ENCODE measurements around the gene MYO10.

MYO10 gene

DNA sequence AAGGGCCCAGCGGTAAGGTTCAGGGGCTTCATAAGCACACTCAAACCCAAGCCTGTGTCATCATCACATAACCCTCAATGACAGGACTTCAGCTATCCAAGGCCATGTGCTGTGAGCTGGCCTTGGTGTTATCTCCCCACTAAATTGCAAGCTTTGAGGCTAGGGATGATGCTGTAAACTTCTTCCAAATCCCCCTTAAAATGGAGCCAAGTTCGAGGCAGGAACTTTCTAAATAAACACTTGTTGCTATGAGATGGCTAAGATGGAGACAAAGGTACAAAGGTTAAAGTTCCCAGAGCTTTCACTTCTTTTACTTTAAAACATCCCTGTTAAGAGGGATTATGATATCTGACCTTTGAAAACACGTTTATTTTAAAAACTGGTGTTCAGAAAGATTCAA, 123.6 kb downstream of the MYO10 start (continued):
- TF ChIP-seq, protein P1, sequence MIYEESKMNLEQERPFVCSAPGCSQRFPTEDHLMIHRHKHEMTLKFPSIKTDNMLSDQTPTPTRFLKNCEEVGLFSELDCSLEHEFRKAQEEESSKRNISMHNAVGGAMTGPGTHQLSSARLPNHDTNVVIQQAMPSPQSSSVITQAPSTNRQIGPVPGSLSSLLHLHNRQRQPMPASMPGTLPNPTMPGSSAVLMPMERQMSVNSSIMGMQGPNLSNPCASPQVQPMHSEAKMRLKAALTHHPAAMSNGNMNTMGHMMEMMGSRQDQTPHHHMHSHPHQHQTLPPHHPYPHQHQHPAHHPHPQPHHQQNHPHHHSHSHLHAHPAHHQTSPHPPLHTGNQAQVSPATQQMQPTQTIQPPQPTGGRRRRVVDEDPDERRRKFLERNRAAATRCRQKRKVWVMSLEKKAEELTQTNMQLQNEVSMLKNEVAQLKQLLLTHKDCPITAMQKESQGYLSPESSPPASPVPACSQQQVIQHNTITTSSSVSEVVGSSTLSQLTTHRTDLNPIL (CRISPR knock-in tag; IDR thresholded peaks at IDR 0.05; ENCODE audit: low read depth), result no peak
- TF ChIP-seq SNAI2 (CRISPR knock-in tag; IDR thresholded peaks at IDR 0.05) (no peak), ZNF70 (CRISPR knock-in tag; IDR thresholded peaks at IDR 0.05) (no peak), BACH2 (CRISPR knock-in tag; IDR thresholded peaks at IDR 0.05; ENCODE audit: borderline replicate concordance) (no peak), ARNTL (CRISPR knock-in tag; IDR thresholded peaks at IDR 0.05; ENCODE audit: borderline replicate concordance, low read depth) (no peak), ZC3H10 (CRISPR knock-in tag; IDR thresholded peaks at IDR 0.05) (no peak), ZFP30 (CRISPR knock-in tag; IDR thresholded peaks at IDR 0.05) (no peak), CSDC2 (CRISPR knock-in tag; IDR thresholded peaks at IDR 0.05) (no peak)
- TF ChIP-seq, protein P2, sequence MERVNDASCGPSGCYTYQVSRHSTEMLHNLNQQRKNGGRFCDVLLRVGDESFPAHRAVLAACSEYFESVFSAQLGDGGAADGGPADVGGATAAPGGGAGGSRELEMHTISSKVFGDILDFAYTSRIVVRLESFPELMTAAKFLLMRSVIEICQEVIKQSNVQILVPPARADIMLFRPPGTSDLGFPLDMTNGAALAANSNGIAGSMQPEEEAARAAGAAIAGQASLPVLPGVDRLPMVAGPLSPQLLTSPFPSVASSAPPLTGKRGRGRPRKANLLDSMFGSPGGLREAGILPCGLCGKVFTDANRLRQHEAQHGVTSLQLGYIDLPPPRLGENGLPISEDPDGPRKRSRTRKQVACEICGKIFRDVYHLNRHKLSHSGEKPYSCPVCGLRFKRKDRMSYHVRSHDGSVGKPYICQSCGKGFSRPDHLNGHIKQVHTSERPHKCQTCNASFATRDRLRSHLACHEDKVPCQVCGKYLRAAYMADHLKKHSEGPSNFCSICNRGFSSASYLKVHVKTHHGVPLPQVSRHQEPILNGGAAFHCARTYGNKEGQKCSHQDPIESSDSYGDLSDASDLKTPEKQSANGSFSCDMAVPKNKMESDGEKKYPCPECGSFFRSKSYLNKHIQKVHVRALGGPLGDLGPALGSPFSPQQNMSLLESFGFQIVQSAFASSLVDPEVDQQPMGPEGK (CRISPR knock-in tag; IDR thresholded peaks at IDR 0.05; ENCODE audit: borderline replicate concordance), result no peak

DNA sequence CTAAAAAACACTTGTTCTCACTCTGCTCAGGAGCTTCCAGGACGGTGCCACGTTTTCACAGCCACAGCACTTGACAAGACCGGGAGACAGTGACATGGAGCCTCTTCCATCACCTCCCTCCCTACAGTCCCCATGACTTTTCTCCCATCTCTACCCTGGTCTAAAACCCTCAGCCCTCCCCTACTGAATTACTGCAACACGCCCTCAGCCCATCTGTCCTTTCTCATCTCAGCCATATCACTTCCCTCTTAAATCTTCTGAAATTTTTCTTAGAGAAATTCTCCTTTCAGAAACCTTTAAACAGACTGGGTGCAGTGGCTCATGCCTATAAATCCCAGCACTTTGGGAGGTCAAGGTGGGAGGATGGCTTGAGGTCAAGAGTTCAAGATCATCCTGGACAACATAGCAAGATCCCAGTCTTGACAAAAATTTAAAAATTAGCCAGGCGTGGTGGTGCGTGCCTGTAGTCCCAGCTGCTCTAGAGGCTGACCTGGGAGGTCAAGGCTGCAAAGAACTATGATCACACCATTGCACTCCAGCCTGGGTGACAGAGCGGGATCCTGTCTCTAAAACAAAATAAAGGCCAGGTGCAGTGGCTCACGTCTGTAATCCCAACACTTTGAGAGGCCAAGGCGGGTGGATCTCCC, 125.8 kb downstream of the MYO10 start:
- ATAC-seq, result no peak; the same call in 2 of the 3 replicates
- TF ChIP-seq ZFP30 (CRISPR knock-in tag; IDR thresholded peaks at IDR 0.05), result no peak
- no peak for TF ChIP-seq TCF4 (CRISPR knock-in tag; IDR thresholded peaks at IDR 0.05; ENCODE audit: borderline replicate concordance)
- no peak for TF ChIP-seq RARB (CRISPR knock-in tag; IDR thresholded peaks at IDR 0.05)
- no peak for TF ChIP-seq BACH2 (CRISPR knock-in tag; IDR thresholded peaks at IDR 0.05; ENCODE audit: borderline replicate concordance)
- TF ChIP-seq ESRRG (CRISPR knock-in tag; IDR thresholded peaks at IDR 0.05), result no peak
- TF ChIP-seq SNAI2 (CRISPR knock-in tag; IDR thresholded peaks at IDR 0.05), result no peak
- TF ChIP-seq CSDC2 (CRISPR knock-in tag; IDR thresholded peaks at IDR 0.05), result no peak
- TF ChIP-seq ZC3H10 (CRISPR knock-in tag; IDR thresholded peaks at IDR 0.05), result no peak
- TF ChIP-seq, protein P3, sequence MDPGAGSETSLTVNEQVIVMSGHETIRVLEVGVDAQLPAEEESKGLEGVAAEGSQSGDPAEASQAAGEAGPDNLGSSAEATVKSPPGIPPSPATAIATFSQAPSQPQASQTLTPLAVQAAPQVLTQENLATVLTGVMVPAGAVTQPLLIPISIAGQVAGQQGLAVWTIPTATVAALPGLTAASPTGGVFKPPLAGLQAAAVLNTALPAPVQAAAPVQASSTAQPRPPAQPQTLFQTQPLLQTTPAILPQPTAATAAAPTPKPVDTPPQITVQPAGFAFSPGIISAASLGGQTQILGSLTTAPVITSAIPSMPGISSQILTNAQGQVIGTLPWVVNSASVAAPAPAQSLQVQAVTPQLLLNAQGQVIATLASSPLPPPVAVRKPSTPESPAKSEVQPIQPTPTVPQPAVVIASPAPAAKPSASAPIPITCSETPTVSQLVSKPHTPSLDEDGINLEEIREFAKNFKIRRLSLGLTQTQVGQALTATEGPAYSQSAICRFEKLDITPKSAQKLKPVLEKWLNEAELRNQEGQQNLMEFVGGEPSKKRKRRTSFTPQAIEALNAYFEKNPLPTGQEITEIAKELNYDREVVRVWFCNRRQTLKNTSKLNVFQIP (CRISPR knock-in tag; IDR thresholded peaks at IDR 0.05; ENCODE audit: borderline replicate concordance, low read depth), result no peak
- no peak for TF ChIP-seq GLIS3 (CRISPR knock-in tag; IDR thresholded peaks at IDR 0.05)
- no peak for TF ChIP-seq ARNTL (CRISPR knock-in tag; IDR thresholded peaks at IDR 0.05; ENCODE audit: borderline replicate concordance, low read depth)
- TF ChIP-seq, protein P4, sequence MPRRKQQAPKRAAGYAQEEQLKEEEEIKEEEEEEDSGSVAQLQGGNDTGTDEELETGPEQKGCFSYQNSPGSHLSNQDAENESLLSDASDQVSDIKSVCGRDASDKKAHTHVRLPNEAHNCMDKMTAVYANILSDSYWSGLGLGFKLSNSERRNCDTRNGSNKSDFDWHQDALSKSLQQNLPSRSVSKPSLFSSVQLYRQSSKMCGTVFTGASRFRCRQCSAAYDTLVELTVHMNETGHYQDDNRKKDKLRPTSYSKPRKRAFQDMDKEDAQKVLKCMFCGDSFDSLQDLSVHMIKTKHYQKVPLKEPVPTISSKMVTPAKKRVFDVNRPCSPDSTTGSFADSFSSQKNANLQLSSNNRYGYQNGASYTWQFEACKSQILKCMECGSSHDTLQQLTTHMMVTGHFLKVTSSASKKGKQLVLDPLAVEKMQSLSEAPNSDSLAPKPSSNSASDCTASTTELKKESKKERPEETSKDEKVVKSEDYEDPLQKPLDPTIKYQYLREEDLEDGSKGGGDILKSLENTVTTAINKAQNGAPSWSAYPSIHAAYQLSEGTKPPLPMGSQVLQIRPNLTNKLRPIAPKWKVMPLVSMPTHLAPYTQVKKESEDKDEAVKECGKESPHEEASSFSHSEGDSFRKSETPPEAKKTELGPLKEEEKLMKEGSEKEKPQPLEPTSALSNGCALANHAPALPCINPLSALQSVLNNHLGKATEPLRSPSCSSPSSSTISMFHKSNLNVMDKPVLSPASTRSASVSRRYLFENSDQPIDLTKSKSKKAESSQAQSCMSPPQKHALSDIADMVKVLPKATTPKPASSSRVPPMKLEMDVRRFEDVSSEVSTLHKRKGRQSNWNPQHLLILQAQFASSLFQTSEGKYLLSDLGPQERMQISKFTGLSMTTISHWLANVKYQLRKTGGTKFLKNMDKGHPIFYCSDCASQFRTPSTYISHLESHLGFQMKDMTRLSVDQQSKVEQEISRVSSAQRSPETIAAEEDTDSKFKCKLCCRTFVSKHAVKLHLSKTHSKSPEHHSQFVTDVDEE (CRISPR knock-in tag; IDR thresholded peaks at IDR 0.05), result no peak

DNA sequence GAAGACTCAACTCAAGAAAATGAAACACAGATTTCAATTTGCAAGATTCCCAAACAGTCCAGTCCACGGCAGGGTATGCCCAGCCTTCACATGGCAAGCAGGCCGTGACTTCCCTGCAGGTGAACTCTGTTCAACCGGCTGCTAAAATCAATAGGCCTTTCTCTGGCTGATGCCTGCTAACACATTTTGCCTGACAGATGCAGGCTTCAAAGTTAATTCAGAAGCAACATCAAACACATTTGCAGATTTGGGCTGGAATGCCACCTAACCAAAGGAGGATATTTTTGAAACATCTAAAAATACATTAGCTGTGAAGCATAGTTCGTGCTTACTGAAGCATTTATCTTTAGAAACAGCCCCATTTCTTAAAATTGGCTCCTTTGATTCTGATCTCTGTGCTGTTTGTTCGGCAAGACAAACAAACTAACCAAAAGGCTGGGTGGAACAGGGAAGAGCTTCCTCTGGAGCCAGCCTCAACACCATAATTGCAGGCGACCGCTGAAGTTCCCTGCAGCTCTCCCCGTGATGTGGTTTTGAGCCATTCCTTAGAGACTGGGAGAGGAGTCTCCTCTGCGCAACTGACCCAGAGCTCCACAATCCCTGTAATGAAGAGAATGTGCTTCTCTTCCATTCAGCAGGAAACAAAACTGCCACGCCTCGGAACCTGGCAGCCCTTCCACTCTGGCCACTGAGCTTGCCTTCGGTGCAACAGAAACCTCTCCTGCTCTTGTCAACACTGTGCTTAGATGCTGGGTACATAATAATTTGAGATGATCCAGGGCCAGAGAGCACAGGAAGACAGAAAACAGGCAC, 126.5 kb downstream of the MYO10 start:
- TF ChIP-seq ZNF565 (CRISPR knock-in tag; conservative IDR thresholded peaks at IDR 0.05; ENCODE audit: low read depth), result no peak
- no peak for TF ChIP-seq ZFP3 (CRISPR knock-in tag; IDR thresholded peaks at IDR 0.05)
- TF ChIP-seq, protein P4 (CRISPR knock-in tag; IDR thresholded peaks at IDR 0.05), result no peak
- TF ChIP-seq TCF4 (CRISPR knock-in tag; IDR thresholded peaks at IDR 0.05; ENCODE audit: borderline replicate concordance), result no peak
- peak; percentile 79 for ATAC-seq
